GM23338 (cell line): ENCODE data around the gene CCDC184. TPM values are rescaled to one million over a fixed set of nuclear protein-coding genes. Genes with fewer than 3 reads are reported as not detected.
A peak's percentile ranks its signal among the peaks of the same experiment; 100 is the strongest.
"Not testable (repeated sequence)": the region's sequence is repeated elsewhere in the genome, so short reads cannot be mapped to it uniquely, and the experiment has no call there.

Experiments used
- ATAC-seq: fragments of 200-7000 bp; cut with Tn5 transposase; 3 replicates; pipeline ENCODE4 v1.9.1; 2020
- DNase-seq: peaks from one replicate; pipeline ENCODE4 v3.0.0-alpha.2; 2015; ENCODE audit warnings: low spot score
- H2AFZ ChIP-seq: fragments of 200-600 bp; sonication (generic); 2 replicates; pipeline ENCODE4 v1.8.0; 2016; ENCODE audit warnings: antibody characterized with exemption, mild to moderate bottlenecking, moderate library complexity
- H3F3A ChIP-seq: fragments of 200-600 bp; sonication (generic); replicated peaks from 2 replicates; pipeline ENCODE4 v1.8.0; 2017; ENCODE audit warnings: antibody characterized with exemption, mixed run types, low read depth
- H3K27ac ChIP-seq: fragments of 200-600 bp; sonication (generic); 2 replicates; pipeline ENCODE4 v1.6.1; 2016; ENCODE audit warnings: low read depth
- H3K27me3 ChIP-seq: fragments of 200-600 bp; sonication (generic); 2 replicates; pipeline ENCODE4 v1.8.0; 2016; ENCODE audit warnings: mild to moderate bottlenecking, mixed run types, moderate library complexity; ENCODE audit not compliant: insufficient read depth
- H3K36me3 ChIP-seq: fragments of 200-600 bp; sonication (generic); 2 replicates; pipeline ENCODE4 v1.8.0; 2016; ENCODE audit warnings: mild to moderate bottlenecking; ENCODE audit not compliant: insufficient read depth
- H3K4me1 ChIP-seq: fragments of 200-600 bp; sonication (generic); 2 replicates; pipeline ENCODE4 v1.8.0; 2016; ENCODE audit warnings: mild to moderate bottlenecking, moderate library complexity; ENCODE audit not compliant: insufficient read depth
- H3K4me2 ChIP-seq: fragments of 200-600 bp; sonication (generic); 2 replicates; pipeline ENCODE4 v1.7.1; 2017; ENCODE audit warnings: mixed run types
- H3K4me3 ChIP-seq: fragments of 200-600 bp; sonication (generic); 2 replicates; pipeline ENCODE4 v1.6.1; 2016; ENCODE audit warnings: mixed run types
- H3K79me2 ChIP-seq: fragments of 200-600 bp; sonication (generic); replicated peaks from 2 replicates; pipeline ENCODE4 v1.8.0; 2017; ENCODE audit warnings: mild to moderate bottlenecking; ENCODE audit not compliant: insufficient read depth
- H3K9me2 ChIP-seq: fragments of 200-600 bp; sonication (generic); 2 replicates; pipeline ENCODE4 v1.8.0; 2017; ENCODE audit not compliant: insufficient read depth
- H4K20me1 ChIP-seq: fragments of 200-600 bp; sonication (generic); replicated peaks from 2 replicates; pipeline ENCODE4 v1.8.0; 2017; ENCODE audit warnings: mild to moderate bottlenecking; ENCODE audit not compliant: insufficient read depth
- H3K27ac Mint-ChIP-seq: 2 replicates; pipeline ENCODE4 v1.8.0; 2020; ENCODE audit warnings: inconsistent platforms, mild to moderate bottlenecking, moderate library complexity, mixed read lengths
- H3K27me3 Mint-ChIP-seq: 3 replicates; pipeline ENCODE4 v1.8.0; 2022; ENCODE audit warnings: low read depth, mild to moderate bottlenecking, moderate library complexity, mixed read lengths, inconsistent platforms; ENCODE audit not compliant: insufficient read depth, poor library complexity
- H3K36me3 Mint-ChIP-seq: 3 replicates; pipeline ENCODE4 v1.8.0; 2021; ENCODE audit warnings: low read depth, mild to moderate bottlenecking, inconsistent platforms, moderate library complexity, mixed read lengths
- H3K4me1 Mint-ChIP-seq: 3 replicates; pipeline ENCODE4 v1.8.0; 2020; ENCODE audit warnings: mild to moderate bottlenecking, inconsistent platforms, mixed read lengths
- H3K4me3 Mint-ChIP-seq: 3 replicates; pipeline ENCODE4 v1.8.0; 2021; ENCODE audit warnings: moderate library complexity, mild to moderate bottlenecking, inconsistent platforms, mixed read lengths
- H3K9me3 Mint-ChIP-seq: 3 replicates; pipeline ENCODE4 v1.8.0; 2020; ENCODE audit warnings: moderate library complexity, mild to moderate bottlenecking, inconsistent platforms, mixed read lengths
- ETS1 ChIP-seq: IDR thresholded peaks from 2 replicates; pipeline ENCODE4 v1.6.1; 2016; ENCODE audit warnings: antibody characterized with exemption
- NANOG ChIP-seq: IDR thresholded peaks from 2 replicates; pipeline ENCODE4 v1.6.1; 2016; ENCODE audit warnings: antibody characterized with exemption, borderline replicate concordance
- POLR2AphosphoS5 ChIP-seq: IDR thresholded peaks from 2 replicates; pipeline ENCODE4 v1.6.1; 2016; ENCODE audit warnings: antibody characterized with exemption, low read depth
- REST ChIP-seq: IDR thresholded peaks from one replicate; pipeline ENCODE4 v1.6.1; 2018; ENCODE audit warnings: antibody characterized with exemption; ENCODE audit not compliant: unreplicated experiment
- ZNF114 ChIP-seq: fragments of 250-450 bp; sonication (Bioruptor Pico); IDR thresholded peaks from 2 replicates; pipeline ENCODE4 v1.5.0; 2020; ENCODE audit warnings: mild to moderate bottlenecking, moderate library complexity
- ZNF462 ChIP-seq: fragments of 250-450 bp; sonication (Bioruptor Pico); IDR thresholded peaks from 2 replicates; pipeline ENCODE4 v1.5.0; 2020; ENCODE audit warnings: mild to moderate bottlenecking, moderate library complexity
- polyA plus RNA-seq: library from polyadenylated mRNA; unstranded; fragments of >200 nt; fragmentation: Nextera tagmentation; extraction: Ambion mirVana; gene quantifications from 2 replicates; pipeline ENCODE4 v1.2.1, GENCODE V29; 2016
- total RNA-seq: library from RNA; depleted of rRNA; stranded (reverse); fragments of >200 nt; shearing (Covaris generic); gene quantifications from 2 replicates; pipeline ENCODE4 v1.2.3, GENCODE V29; 2014

CCDC184 gene
- total and polyA plus RNA-seq, 2 experiments from 2014 or later, result 1.8 to 2.8 TPM

- Histone ChIP-seq H3K4me1 (no peaks in the 10 kb centered on the region; the same call in 1 of the 2 replicates), H3K4me3 (no peak overlapping the region), H4K20me1 (no peaks in the 10 kb centered on the region), H3K4me2 (no peak overlapping the region), H3F3A (no peaks in the 10 kb centered on the region), H3K79me2 (no peaks in the 10 kb centered on the region), H3K36me3 (no peaks in the 10 kb centered on the region), H3K27me3 (no peaks in the 10 kb centered on the region), H2AFZ (0 out of 2 replicates have a peak overlapping the region, but pooled peaks have one; percentile 3), H3K9me2 (no peaks in the 10 kb centered on the region), H3K27ac (no peak overlapping the region)
- H3K36me3 Mint-ChIP-seq, result no peaks in the 10 kb centered on the region
- no peak overlapping the region for H3K27ac Mint-ChIP-seq
- ATAC-seq, result no peak
- no peaks in the 10 kb centered on the region for H3K27me3 Mint-ChIP-seq
- H3K9me3 Mint-ChIP-seq, result no peaks in the 10 kb centered on the region
- H3K4me1 Mint-ChIP-seq, result no peaks in the 10 kb centered on the region
- TF ChIP-seq ETS1, result no peak
- no peak for TF ChIP-seq ZNF114 (CRISPR knock-in tag)
- TF ChIP-seq REST, result no peak
- TF ChIP-seq ZNF462 (CRISPR knock-in tag), result no peak
- no peak for TF ChIP-seq NANOG
- TF ChIP-seq POLR2AphosphoS5, result no peak
- no peak overlapping the region for H3K4me3 Mint-ChIP-seq
- no peak for DNase-seq
Measured at GRCh38 chr12:48221645-48222044, 38.2 kb downstream of the CCDC184 start.

- H3K4me1 ChIP-seq, DNase-seq, H3K27ac ChIP-seq, H4K20me1 ChIP-seq, H3K4me2 ChIP-seq, H3F3A ChIP-seq, H3K27ac Mint-ChIP-seq, H3K27me3 ChIP-seq, H3K79me2 ChIP-seq, H3K9me2 ChIP-seq, H3K27me3 Mint-ChIP-seq, H3K36me3 ChIP-seq, H3K9me3 Mint-ChIP-seq, H3K4me3 Mint-ChIP-seq, ATAC-seq, H3K36me3 Mint-ChIP-seq, H3K4me3 ChIP-seq, H2AFZ ChIP-seq, H3K4me1 Mint-ChIP-seq: not testable (repeated sequence)
Measured at GRCh38 chr12:48224533-48224932, 41.1 kb downstream of the CCDC184 start.
